Glomerular visceral epithelial cell (primary cell): ENCODE data around the gene S100PBP.

ENCODE experiments used
- DNase-seq: peaks from one replicate; pipeline ENCODE4 v3.0.0-alpha.2; 2016; ENCODE audit errors: extremely low spot score

S100PBP gene

GRCh38 chr1:32869923-32870614, 52.6 kb downstream of the S100PBP start:
- no peak for DNase-seq

- DNase-seq, result no peak
These were observed 53.3 kb downstream of the S100PBP start, which contains the start of gene FNDC5 for GRCh38 chr1:32870615-32871363. FNDC5 (minus strand) TSS chr1:32870912.

- no peak for DNase-seq
These were observed 54.1 kb downstream of the S100PBP start for GRCh38 chr1:32871364-32872191.

- DNase-seq, result no peak
These were observed 54.7 kb downstream of the S100PBP start for GRCh38 chr1:32872192-32872460.

- no peak for DNase-seq
These were observed 56.0 kb downstream of the S100PBP start for GRCh38 chr1:32873484-32873883.

GRCh38 chr1:32874860-32875752, 57.7 kb downstream of the S100PBP start:
- no peak for DNase-seq

- DNase-seq, result peak; percentile 64
These were observed 59.1 kb downstream of the S100PBP start for GRCh38 chr1:32876341-32877210.

GRCh38 chr1:32877211-32878110, 60.0 kb downstream of the S100PBP start:
- no peak for DNase-seq

GRCh38 chr1:32878183-32878582, 60.7 kb downstream of the S100PBP start:
- no peak for DNase-seq

- DNase-seq, result no peak
These were observed 61.2 kb downstream of the S100PBP start for GRCh38 chr1:32878637-32879041.

- no peak for DNase-seq
These were observed 63.8 kb downstream of the S100PBP start for GRCh38 chr1:32881291-32881690.

- DNase-seq, result no peak
These were observed 64.7 kb downstream of the S100PBP start for GRCh38 chr1:32881871-32882850.

GRCh38 chr1:32883338-32884031, 66.0 kb downstream of the S100PBP start:
- no peak for DNase-seq

- DNase-seq, result no peak
These were observed 66.5 kb downstream of the S100PBP start for GRCh38 chr1:32884032-32884372.

GRCh38 chr1:32884726-32885125, 67.3 kb downstream of the S100PBP start:
- no peak for DNase-seq

- DNase-seq, result no peak
These were observed 68.2 kb downstream of the S100PBP start for GRCh38 chr1:32885676-32886003.

GRCh38 chr1:32886004-32886827, 68.8 kb downstream of the S100PBP start, which contains the start of gene HPCA:
HPCA (plus strand) TSS chr1:32886491; CDS start chr1:32888899, 2,408 bp downstream.
- peak; percentile 65 for DNase-seq
